ENCODE data around the gene SQSTM1.
"Not testable (repeated sequence)": the region's sequence is repeated elsewhere in the genome, so short reads cannot be mapped to it uniquely, and the experiment has no call there.

SQSTM1 gene

GRCh38 chr5:179823937-179824744 lies 3.4 kb downstream of the SQSTM1 start:
- no peak for DNase-seq (ENCODE audit: low read depth in 2 of 3, low spot score in 1 of 3)

- no peak for DNase-seq (ENCODE audit: low read depth in 2 of 3, low spot score in 1 of 3)
Measured at GRCh38 chr5:179824745-179825112, 4.0 kb downstream of the SQSTM1 start.

GRCh38 chr5:179825655-179826182 lies 5.0 kb downstream of the SQSTM1 start:
- DNase-seq (ENCODE audit: low read depth in 2 of 3, low spot score in 1 of 3) = no peak

GRCh38 chr5:179827680-179828079 lies 7.0 kb downstream of the SQSTM1 start:
- peak in 2 of 3 donors; percentile 48 to 54 for DNase-seq (ENCODE audit: low read depth in 2 of 3, low spot score in 1 of 3)

DNA sequence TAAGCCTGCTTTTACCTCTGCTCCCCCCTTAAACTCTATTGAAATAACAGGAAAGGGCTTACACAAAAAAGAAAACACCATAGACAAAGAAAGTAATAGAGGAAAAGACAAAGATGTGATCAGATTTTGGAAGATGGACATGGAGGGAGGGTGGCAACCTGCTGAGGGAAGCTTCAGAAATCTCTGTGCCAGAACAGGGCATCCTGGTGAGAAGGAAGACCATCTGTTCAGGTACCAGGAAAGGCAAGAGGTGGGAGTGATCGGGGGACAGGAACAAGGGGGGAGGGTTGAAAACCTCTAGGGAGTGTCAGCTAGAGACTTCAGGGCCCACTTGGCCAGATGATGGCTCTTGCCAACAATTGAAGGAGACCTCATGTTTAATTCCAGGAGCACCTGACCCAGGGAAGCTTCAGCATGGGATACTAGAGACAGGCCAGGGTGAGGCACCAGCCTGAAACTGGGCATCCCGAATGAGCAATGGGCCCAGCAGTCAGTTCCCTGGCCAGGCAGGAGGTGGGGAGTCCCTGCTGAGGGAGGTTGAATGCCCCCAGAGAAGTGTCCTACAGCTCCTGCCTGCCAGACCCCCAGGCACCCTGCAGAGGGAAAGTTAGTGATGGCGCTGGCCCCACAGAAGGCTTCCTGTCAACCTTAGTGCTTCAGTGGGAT lies 8.2 kb downstream of the SQSTM1 start:
- DNase-seq (ENCODE audit: low read depth in 2 of 3, low spot score in 1 of 3) = no peak

- DNase-seq (ENCODE audit: low read depth in 2 of 3, low spot score in 1 of 3) = no peak
Measured at GRCh38 chr5:179829732-179830435, 9.2 kb downstream of the SQSTM1 start.

DNA sequence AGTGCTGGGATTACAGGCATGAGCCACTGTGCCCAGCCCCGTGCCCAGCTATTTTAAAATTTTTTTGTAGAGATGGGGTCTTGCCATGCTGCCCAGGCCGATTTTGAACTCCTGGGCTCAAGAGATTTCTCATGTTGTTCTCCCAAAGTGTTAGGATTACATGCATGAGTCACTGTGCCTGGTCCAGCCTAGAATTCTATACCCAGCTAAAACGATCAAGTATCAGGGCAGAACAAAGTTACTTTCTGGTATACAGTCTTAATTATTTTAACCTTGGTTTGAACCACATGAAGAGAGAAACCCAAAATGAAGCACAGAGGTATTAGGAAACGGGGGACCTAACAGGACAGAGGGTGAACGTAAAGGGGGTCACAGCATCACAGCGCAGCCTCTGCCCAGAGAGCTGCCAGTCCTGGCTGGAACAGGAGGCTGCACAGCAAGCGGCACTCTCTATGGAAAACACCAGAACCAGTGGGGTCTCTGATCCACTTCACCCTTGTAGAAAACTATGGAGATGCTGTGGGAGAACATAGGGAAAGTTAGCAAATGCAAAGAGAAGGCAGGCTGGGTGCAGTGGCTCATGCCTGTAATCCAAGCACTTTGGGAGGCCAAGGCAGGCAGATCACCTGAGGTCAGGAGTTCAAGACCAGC lies 10.2 kb downstream of the SQSTM1 start:
- DNase-seq (ENCODE audit: low read depth in 2 of 3, low spot score in 1 of 3) = no peak

- no peak for DNase-seq (ENCODE audit: low read depth in 2 of 3, low spot score in 1 of 3)
Measured at GRCh38 chr5:179832039-179832745, 11.5 kb downstream of the SQSTM1 start.

GRCh38 chr5:179833056-179833708 lies 12.5 kb downstream of the SQSTM1 start:
- no peak for DNase-seq (ENCODE audit: low read depth in 2 of 3, low spot score in 1 of 3)

GRCh38 chr5:179833709-179834070 lies 13.0 kb downstream of the SQSTM1 start:
- no peak for DNase-seq (ENCODE audit: low read depth in 2 of 3, low spot score in 1 of 3)

- no peak for DNase-seq (ENCODE audit: low read depth in 2 of 3, low spot score in 1 of 3)
Measured at GRCh38 chr5:179834120-179834519, 13.4 kb downstream of the SQSTM1 start.

GRCh38 chr5:179834871-179835270 lies 14.2 kb downstream of the SQSTM1 start:
- not testable (repeated sequence) for DNase-seq (ENCODE audit: low read depth in 2 of 3, low spot score in 1 of 3)

GRCh38 chr5:179836225-179837019 lies 15.7 kb downstream of the SQSTM1 start:
- peak in 1 of 3 donors; percentile 20 for DNase-seq (ENCODE audit: low read depth in 2 of 3, low spot score in 1 of 3)

DNA sequence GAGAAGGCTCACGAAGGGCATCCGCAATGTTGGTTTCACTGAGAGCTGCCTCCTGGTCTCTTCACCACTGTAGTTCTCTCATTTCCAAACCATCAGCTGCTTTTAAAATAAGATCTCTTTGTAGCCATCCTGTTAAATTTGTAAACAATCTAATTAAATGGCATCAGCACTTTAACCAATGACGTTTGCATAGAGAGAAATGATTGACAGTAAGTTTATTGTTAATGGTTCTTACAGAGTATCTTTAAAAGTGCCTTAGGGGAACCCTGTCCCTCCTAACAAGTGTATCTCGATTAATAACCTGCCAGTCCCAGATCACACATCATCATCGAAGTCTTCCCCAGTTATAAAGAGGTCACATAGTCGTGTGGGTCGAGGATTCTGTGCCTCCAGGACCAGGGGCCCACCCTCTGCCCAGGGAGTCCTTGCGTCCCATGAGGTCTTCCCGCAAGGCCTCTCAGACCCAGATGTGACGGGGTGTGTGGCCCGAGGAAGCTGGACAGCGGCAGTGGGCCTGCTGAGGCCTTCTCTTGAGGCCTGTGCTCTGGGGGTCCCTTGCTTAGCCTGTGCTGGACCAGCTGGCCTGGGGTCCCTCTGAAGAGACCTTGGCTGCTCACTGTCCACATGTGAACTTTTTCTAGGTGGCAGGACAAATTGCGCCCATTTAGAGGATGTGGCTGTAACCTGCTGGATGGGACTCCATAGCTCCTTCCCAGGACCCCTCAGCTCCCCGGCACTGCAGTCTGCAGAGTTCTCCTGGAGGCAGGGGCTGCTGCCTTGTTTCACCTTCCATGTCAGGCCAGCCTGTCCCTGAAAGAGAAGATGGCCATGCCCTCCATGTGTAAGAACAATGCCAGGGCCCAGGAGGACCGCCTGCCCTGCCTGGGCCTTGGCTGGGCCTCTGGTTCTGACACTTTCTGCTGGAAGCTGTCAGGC lies 16.6 kb downstream of the SQSTM1 start:
- no peak for DNase-seq (ENCODE audit: low read depth in 2 of 3, low spot score in 1 of 3)

- no peak for DNase-seq (ENCODE audit: low read depth in 2 of 3, low spot score in 1 of 3)
Measured at GRCh38 chr5:179839328-179840256, 18.9 kb downstream of the SQSTM1 start.

DNA sequence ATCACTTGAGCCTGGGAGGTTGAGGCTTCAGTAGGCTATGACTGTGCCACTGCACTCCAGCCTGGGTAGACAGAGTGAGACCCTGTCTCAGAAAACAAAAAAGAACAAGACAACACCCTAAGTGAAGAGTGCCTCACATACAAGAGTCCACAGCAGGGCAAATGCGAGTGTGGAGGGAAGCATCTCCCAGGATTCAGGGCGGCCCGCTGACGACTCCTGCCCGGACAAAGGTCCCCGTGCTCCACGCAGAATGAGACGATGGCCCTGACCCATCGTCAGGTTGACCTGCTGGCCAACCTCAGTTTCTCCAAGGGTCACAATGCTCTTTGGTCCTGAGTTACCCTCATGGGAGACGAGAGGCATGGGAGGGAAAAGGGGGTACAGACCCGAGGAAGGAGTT lies 19.6 kb downstream of the SQSTM1 start:
- DNase-seq (ENCODE audit: low read depth in 2 of 3, low spot score in 1 of 3) = no peak

- no peak for DNase-seq (ENCODE audit: low read depth in 2 of 3, low spot score in 1 of 3)
Measured at GRCh38 chr5:179840766-179841165, 20.1 kb downstream of the SQSTM1 start.
